Mesenchymal stem cell (in vitro differentiated cells and primary cell): ENCODE measurements around the gene PLEKHH1.

ENCODE experiments used
- DNase-seq: peaks from one replicate; pipeline ENCODE4 v3.0.0-alpha.2; 2013
- H2AFZ ChIP-seq: one replicate; pipeline ENCODE4 v1.6.1; 2013; ENCODE audit warnings: low read depth, mild to moderate bottlenecking, control low read depth, inconsistent platforms, low read length, moderate library complexity
- H2AK5ac ChIP-seq: 2 replicates; pipeline ENCODE4 v1.6.1; 2013; ENCODE audit warnings: low read length, moderate library complexity, mild to moderate bottlenecking, inconsistent platforms; ENCODE audit not compliant: severe bottlenecking
- H2BK120ac ChIP-seq: one replicate; pipeline ENCODE4 v1.6.1; 2013; ENCODE audit warnings: low read depth, mild to moderate bottlenecking, inconsistent platforms, low read length, moderate library complexity
- H2BK12ac ChIP-seq, 2 experiments: one replicate each; pipeline ENCODE4 v1.6.1; 2013; ENCODE audit warnings: inconsistent platforms in 2 of 2, low read length in 2 of 2, mild to moderate bottlenecking in 2 of 2, moderate library complexity in 2 of 2, control low read depth in 1 of 2
- H2BK15ac ChIP-seq: one replicate; pipeline ENCODE4 v1.6.1; 2013; ENCODE audit warnings: mild to moderate bottlenecking, low read depth, inconsistent platforms; ENCODE audit not compliant: poor library complexity, severe bottlenecking
- H2BK5ac ChIP-seq: 2 replicates; pipeline ENCODE4 v1.6.1; 2013; ENCODE audit warnings: low read depth, mild to moderate bottlenecking, low read length, control low read depth, inconsistent platforms; ENCODE audit not compliant: poor library complexity, severe bottlenecking
- H3K14ac ChIP-seq, 2 experiments: one replicate each; pipeline ENCODE4 v1.6.1; 2013; ENCODE audit warnings: inconsistent platforms in 2 of 2, low read length in 2 of 2, control low read depth in 1 of 2, mild to moderate bottlenecking in 1 of 2, moderate library complexity in 1 of 2
- H3K18ac ChIP-seq, 2 experiments: one replicate each; pipeline ENCODE4 v1.6.1; 2013; ENCODE audit warnings: inconsistent platforms in 2 of 2, low read length in 2 of 2, control low read depth in 1 of 2, low read depth in 1 of 2, mild to moderate bottlenecking in 1 of 2
- H3K23ac ChIP-seq, 2 experiments: one replicate each; pipeline ENCODE4 v1.6.1; 2013; ENCODE audit warnings: inconsistent platforms in 2 of 2, low read length in 2 of 2, mild to moderate bottlenecking in 2 of 2, moderate library complexity in 2 of 2, control low read depth in 1 of 2
- H3K27ac ChIP-seq: 2 replicates; pipeline ENCODE4 v1.5.1; 2013; ENCODE audit warnings: mild to moderate bottlenecking, moderate library complexity, low read length, control low read depth, inconsistent platforms; ENCODE audit not compliant: poor library complexity, severe bottlenecking
- H3K27me3 ChIP-seq, 2 experiments: 2 replicates each; pipeline versions ENCODE4 v1.6.1 to v1.7.0; 2013; ENCODE audit warnings: low read length in 2 of 2, mild to moderate bottlenecking in 2 of 2, moderate library complexity in 2 of 2, control low read depth in 1 of 2, inconsistent platforms in 1 of 2; ENCODE audit not compliant: control insufficient read depth in 1 of 2, insufficient read depth in 1 of 2
- H3K36me3 ChIP-seq, 2 experiments: 2 replicates each; pipeline versions ENCODE4 v1.6.1 to v1.7.0; 2013; ENCODE audit warnings: low read length in 2 of 2, control low read depth in 1 of 2, inconsistent platforms in 1 of 2, low read depth in 1 of 2, mild to moderate bottlenecking in 1 of 2; ENCODE audit not compliant: insufficient read depth in 2 of 2, control insufficient read depth in 1 of 2
- H3K4ac ChIP-seq, 2 experiments: one replicate each; pipeline ENCODE4 v1.6.1; 2013; ENCODE audit warnings: inconsistent platforms in 2 of 2, low read length in 2 of 2, mild to moderate bottlenecking in 2 of 2, moderate library complexity in 2 of 2, control low read depth in 1 of 2, low read depth in 1 of 2
- H3K4me1 ChIP-seq: 2 replicates; pipeline ENCODE4 v1.6.1; 2013; ENCODE audit warnings: low read depth, low read length, control low read depth; ENCODE audit not compliant: control insufficient read depth, insufficient read depth
- H3K4me2 ChIP-seq: 2 replicates; pipeline ENCODE4 v1.6.1; 2013; ENCODE audit warnings: low read length, mild to moderate bottlenecking, inconsistent platforms; ENCODE audit not compliant: poor library complexity, severe bottlenecking
- H3K4me3 ChIP-seq, 2 experiments: 2 replicates each; pipeline versions ENCODE4 v1.5.1 to v1.7.0; 2013; ENCODE audit warnings: low read length in 2 of 2, mild to moderate bottlenecking in 2 of 2, control low read depth in 1 of 2, low read depth in 1 of 2; ENCODE audit not compliant: insufficient read depth in 1 of 2
- H3K79me1 ChIP-seq: replicated peaks from 2 replicates; pipeline ENCODE4 v1.6.1; 2013; ENCODE audit warnings: mild to moderate bottlenecking, control low read depth, low read length, inconsistent platforms; ENCODE audit not compliant: poor library complexity, severe bottlenecking
- H3K9ac ChIP-seq: 2 replicates; pipeline ENCODE4 v1.7.0; 2013; ENCODE audit warnings: mild to moderate bottlenecking, low read length, moderate library complexity
- H3K9me3 ChIP-seq: 2 replicates; pipeline ENCODE4 v1.7.0; 2013; ENCODE audit warnings: mild to moderate bottlenecking, low read length; ENCODE audit not compliant: control insufficient read depth
- H4K8ac ChIP-seq: one replicate; pipeline ENCODE4 v1.6.1; 2013; ENCODE audit warnings: inconsistent platforms, mild to moderate bottlenecking, low read length, moderate library complexity
- H4K91ac ChIP-seq: one replicate; pipeline ENCODE4 v1.6.1; 2013; ENCODE audit warnings: mild to moderate bottlenecking, low read length, inconsistent platforms
- WGBS: methylation state at CpG from one replicate; pipeline ENCODE4 v1.1.7; 2013; ENCODE audit warnings: mixed read lengths; 5-methylcytosine and 5-hydroxymethylcytosine counted together

Gene PLEKHH1

GRCh38 chr14:67577181-67577808, 44.2 kb downstream of the PLEKHH1 start:
- WGBS, result 78% methylated on average over 13 of the region's 13 CpGs
- peaks cover 13% of the 10 kb centered on the region for H3K4me1 ChIP-seq
- no peak overlapping the region for H3K9ac ChIP-seq
- no peak overlapping the region for H3K4me2 ChIP-seq
- no peak overlapping the region for H2BK5ac ChIP-seq
- no peak overlapping the region for H4K8ac ChIP-seq
- no peak overlapping the region for H2AK5ac ChIP-seq
- H3K79me1 ChIP-seq, result no peaks in the 10 kb centered on the region
- DNase-seq, result peak; percentile 11
- H3K23ac ChIP-seq, result no peak overlapping the region
- H3K9me3 ChIP-seq, result no peaks in the 10 kb centered on the region
- H2AFZ ChIP-seq, result peak overlapping the region; percentile 48
- H3K14ac ChIP-seq, result no peak overlapping the region
- no peak overlapping the region for H3K27ac ChIP-seq
- H3K18ac ChIP-seq, result no peak overlapping the region
- H2BK120ac ChIP-seq, result no peak overlapping the region
- H3K4me3 ChIP-seq, result no peak overlapping the region
- H2BK12ac ChIP-seq, result no peak overlapping the region
- peaks cover 0 to 57% of the 10 kb centered on the region in 2 experiments for H3K36me3 ChIP-seq
- H3K27me3 ChIP-seq, result peaks cover 0 to 7% of the 10 kb centered on the region in 2 experiments
- H3K4ac ChIP-seq, result no peak overlapping the region
- no peak overlapping the region for H2BK15ac ChIP-seq
- no peak overlapping the region for H4K91ac ChIP-seq

DNA sequence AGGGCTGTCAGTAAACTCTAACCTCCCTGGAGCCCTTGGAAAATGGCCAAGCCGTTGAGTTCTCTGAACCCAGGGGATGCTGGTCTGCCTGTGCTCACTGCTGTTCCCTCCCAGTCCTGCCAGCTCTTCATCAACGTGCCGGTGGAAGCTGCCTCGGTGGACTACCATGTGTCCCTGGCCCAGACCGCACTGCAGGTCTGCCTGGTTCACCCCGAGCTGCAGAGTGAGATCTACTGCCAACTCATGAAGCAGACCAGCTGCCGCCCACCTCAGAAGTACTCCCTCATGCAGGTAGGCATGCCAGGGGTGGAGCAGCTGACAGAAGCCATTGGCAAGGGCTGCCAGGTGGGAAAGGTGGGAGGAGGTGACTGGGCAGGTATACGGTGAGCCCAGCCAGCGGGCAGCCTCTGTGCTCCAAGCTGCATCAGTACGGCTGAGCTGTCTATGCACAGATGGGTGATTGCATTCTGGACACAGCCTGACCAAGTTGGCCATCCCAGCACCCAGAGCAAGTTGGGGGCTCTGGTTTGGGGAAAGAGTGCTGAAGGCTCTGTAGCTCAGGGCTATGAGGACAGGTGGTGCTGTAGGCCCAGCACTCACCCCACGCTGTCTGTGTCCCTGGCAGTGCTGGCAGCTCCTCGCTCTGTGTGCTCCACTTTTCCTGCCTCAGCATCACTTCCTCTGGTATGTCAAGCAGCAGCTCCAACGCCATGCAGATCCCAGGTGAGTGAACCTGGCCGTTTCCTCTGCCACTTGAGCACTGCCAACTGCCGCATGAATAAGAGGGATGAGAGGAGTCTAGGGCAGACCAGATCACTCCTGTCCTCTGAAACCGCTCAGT, 45.0 kb downstream of the PLEKHH1 start:
- Histone ChIP-seq H3K79me1 (no peaks in the 10 kb centered on the region), H3K18ac (no peak overlapping the region), H2AFZ (no peak overlapping the region), H3K36me3 (peaks cover 0 to 58% of the 10 kb centered on the region in 2 experiments), H4K91ac (no peak overlapping the region), H2AK5ac (no peak overlapping the region), H2BK15ac (no peak overlapping the region), H3K9ac (no peak overlapping the region), H3K14ac (peak overlapping the region in 1 of 2 experiments; percentile 13), H3K23ac (no peak overlapping the region), H2BK5ac (no peak overlapping the region), H3K4me1 (peaks cover 13% of the 10 kb centered on the region), H3K4ac (no peak overlapping the region), H3K9me3 (no peaks in the 10 kb centered on the region), H3K27ac (no peak overlapping the region), H2BK12ac (no peak overlapping the region), H3K27me3 (peaks cover 0 to under 1% of the 10 kb centered on the region in 2 experiments), H4K8ac (no peak overlapping the region), H2BK120ac (no peak overlapping the region), H3K4me3 (no peak overlapping the region), H3K4me2 (no peak overlapping the region)
- no peak for DNase-seq
- WGBS, result 94% methylated on average over 14 of the region's 16 CpGs

- Histone ChIP-seq H3K4me3 (no peak overlapping the region), H3K4me2 (no peak overlapping the region), H3K14ac (no peak overlapping the region), H4K8ac (no peak overlapping the region), H2BK5ac (no peak overlapping the region), H3K27me3 (no peaks in the 10 kb centered on the region), H2AFZ (no peak overlapping the region), H2BK120ac (no peak overlapping the region), H2BK12ac (no peak overlapping the region), H3K4ac (no peak overlapping the region), H3K18ac (no peak overlapping the region), H3K4me1 (peaks cover 13% of the 10 kb centered on the region), H3K23ac (no peak overlapping the region), H4K91ac (no peak overlapping the region), H3K36me3 (peaks cover 0 to 56% of the 10 kb centered on the region in 2 experiments), H3K9me3 (no peaks in the 10 kb centered on the region), H2BK15ac (no peak overlapping the region), H3K27ac (no peak overlapping the region), H3K79me1 (no peaks in the 10 kb centered on the region), H2AK5ac (no peak overlapping the region), H3K9ac (no peak overlapping the region)
- DNase-seq, result no peak
- WGBS, result 79% methylated on average over 15 of the region's 15 CpGs
These were observed 46.0 kb downstream of the PLEKHH1 start for GRCh38 chr14:67579040-67579439.

- H3K27me3 ChIP-seq, result no peaks in the 10 kb centered on the region
- no peak overlapping the region for H3K9ac ChIP-seq
- H2BK12ac ChIP-seq, result no peak overlapping the region
- H4K91ac ChIP-seq, result no peak overlapping the region
- H3K18ac ChIP-seq, result no peak overlapping the region
- H3K4me3 ChIP-seq, result no peak overlapping the region
- DNase-seq, result no peak
- H3K4me2 ChIP-seq, result no peak overlapping the region
- H2BK5ac ChIP-seq, result no peak overlapping the region
- no peak overlapping the region for H3K27ac ChIP-seq
- no peak overlapping the region for H2AFZ ChIP-seq
- no peak overlapping the region for H4K8ac ChIP-seq
- peaks cover 13% of the 10 kb centered on the region for H3K4me1 ChIP-seq
- H2BK15ac ChIP-seq, result no peak overlapping the region
- no peaks in the 10 kb centered on the region for H3K79me1 ChIP-seq
- H2BK120ac ChIP-seq, result no peak overlapping the region
- 96% methylated on average over 7 of the region's 7 CpGs for WGBS
- H3K36me3 ChIP-seq, result peaks cover 0 to 53% of the 10 kb centered on the region in 2 experiments
- H3K9me3 ChIP-seq, result no peaks in the 10 kb centered on the region
- H3K23ac ChIP-seq, result no peak overlapping the region
- no peak overlapping the region for H3K4ac ChIP-seq
- no peak overlapping the region for H3K14ac ChIP-seq
- H2AK5ac ChIP-seq, result no peak overlapping the region
These were observed 46.5 kb downstream of the PLEKHH1 start for GRCh38 chr14:67579636-67580035.
